Activated B cell treated with CpG ODN at 0.5 μM for 24 hours (primary cell): ENCODE measurements around the gene NUDCD3. TPM values are rescaled to one million over a fixed set of nuclear protein-coding genes. Genes with fewer than 3 reads are reported as not detected.

Experiments used
- ATAC-seq: fragments of 200-7000 bp; cut with Tn5 transposase; one replicate; pipeline ENCODE4 v1.10.0; 2021; ENCODE audit warnings: low read depth, mild to moderate bottlenecking, moderate library complexity
- CTCF ChIA-PET: fragments of 350-600 bp; sonication (Branson Sonifier 250); formaldehyde crosslinking; loops from one replicate; lab custom pipeline; 2021; ENCODE audit warnings: antibody characterized with exemption; lab: Charles Lee
- POLR2A ChIA-PET: fragments of 350-600 bp; sonication (Branson Sonifier 250); formaldehyde crosslinking; loops from one replicate; lab custom pipeline; 2021; ENCODE audit warnings: antibody characterized with exemption; lab: Charles Lee
- DNase-seq: peaks from one replicate; pipeline ENCODE4 v3.0.0; 2022
- H3K27ac Mint-ChIP-seq: one replicate; pipeline ENCODE4 v1.8.0; 2020; ENCODE audit warnings: mixed read lengths
- H3K27me3 Mint-ChIP-seq: one replicate; pipeline ENCODE4 v1.8.0; 2021; ENCODE audit warnings: mixed read lengths
- H3K36me3 Mint-ChIP-seq: one replicate; pipeline ENCODE4 v1.8.0; 2021; ENCODE audit warnings: low read depth, mixed read lengths
- H3K4me1 Mint-ChIP-seq: one replicate; pipeline ENCODE4 v1.8.0; 2021; ENCODE audit warnings: mixed read lengths
- H3K4me3 Mint-ChIP-seq: one replicate; pipeline ENCODE4 v1.8.0; 2020; ENCODE audit warnings: mild to moderate bottlenecking, mixed read lengths
- H3K9me3 Mint-ChIP-seq: one replicate; pipeline ENCODE4 v1.8.0; 2020; ENCODE audit warnings: mixed read lengths
- CTCF ChIP-seq: fragments of 200-600 bp; IDR thresholded peaks from one replicate; pipeline ENCODE4 v1.8.0; 2022; ENCODE audit warnings: antibody characterized with exemption, mild to moderate bottlenecking
- intact Hi-C: fragments of 100-400 bp; cut with micrococcal nuclease; formaldehyde crosslinking; loops from one replicate; pipeline ENCODE4 v1.15.1; 2024
- total RNA-seq: library from RNA; stranded (reverse); gene quantifications from 2 replicates; pipeline ENCODE4 v1.2.3, GENCODE V29; 2022

Gene NUDCD3
- total RNA-seq, 1 donor from 2014 or later, result 85.1 TPM

GRCh38 chr7:44533301-44534055 is 43.0 kb upstream of the NUDCD3 start:
- Mint-ChIP-seq H3K9me3 (peaks cover under 1% of the 10 kb centered on the region), H3K27ac (no peak overlapping the region), H3K27me3 (no peaks in the 10 kb centered on the region), H3K4me1 (peaks cover 5% of the 10 kb centered on the region), H3K4me3 (no peak overlapping the region), H3K36me3 (peaks cover under 1% of the 10 kb centered on the region)
- DNase-seq, result no peak
- TF ChIP-seq CTCF, result no peak
- CTCF ChIA-PET, result no interaction called here
- POLR2A ChIA-PET, result no interaction called here
- intact Hi-C loops, result no loop called here
- ATAC-seq, result no peak

DNA sequence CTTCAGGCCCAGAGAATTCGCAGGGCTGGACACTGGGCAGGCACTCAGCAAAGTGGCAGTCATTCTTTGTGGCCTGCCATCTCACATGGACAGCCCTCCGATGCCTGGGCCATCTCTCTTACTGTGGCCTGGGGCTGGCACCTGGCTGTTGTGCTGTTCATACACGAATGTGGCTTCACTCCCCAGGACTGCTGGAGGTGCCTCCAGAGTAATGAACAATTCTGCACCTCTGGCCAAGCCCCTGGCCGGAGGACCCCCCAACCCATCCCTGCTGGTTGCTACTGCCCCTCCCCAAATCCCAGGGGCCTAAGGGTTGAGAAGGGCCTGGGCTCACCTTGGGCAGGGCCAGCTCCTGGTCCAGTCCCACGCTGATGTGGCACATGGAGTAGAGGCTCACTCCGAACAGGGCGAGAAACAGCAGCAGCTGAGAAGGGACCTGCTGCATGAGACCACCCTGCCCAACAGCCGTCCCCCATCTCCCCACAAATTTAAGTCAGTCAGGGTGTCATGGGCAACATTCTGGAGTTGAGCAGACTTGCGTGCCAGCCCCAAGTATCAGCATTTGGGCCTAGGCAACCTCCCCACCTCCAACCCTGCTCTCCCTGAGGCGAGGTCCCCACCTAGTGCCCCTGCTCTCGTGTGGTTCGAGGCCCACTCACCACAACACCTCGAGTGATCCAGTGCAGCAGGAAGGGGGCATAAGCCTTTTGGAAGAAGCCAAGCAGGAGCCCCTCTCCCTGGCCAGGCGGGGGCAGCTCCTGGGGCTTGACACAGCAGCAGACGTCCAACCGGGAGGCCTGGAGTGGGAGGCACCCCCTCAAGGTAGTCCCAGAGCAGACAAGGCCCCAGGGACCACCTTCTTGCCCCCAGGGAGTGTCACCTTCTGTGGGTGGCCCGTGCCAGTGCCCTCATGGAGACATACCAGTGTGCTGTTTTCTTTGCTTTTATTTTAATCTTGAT is 41.2 kb upstream of the NUDCD3 start:
- CTCF ChIA-PET, result no interaction called here
- intact Hi-C loops, result no loop called here
- H3K27ac Mint-ChIP-seq, result no peak overlapping the region
- POLR2A ChIA-PET, result no interaction called here
- DNase-seq (no peak), ATAC-seq (no peak)
- peaks cover 2% of the 10 kb centered on the region for H3K36me3 Mint-ChIP-seq
- H3K4me3 Mint-ChIP-seq, result no peak overlapping the region
- peaks cover 4% of the 10 kb centered on the region for H3K9me3 Mint-ChIP-seq
- H3K4me1 Mint-ChIP-seq, result peaks cover 5% of the 10 kb centered on the region
- TF ChIP-seq CTCF, result no peak
- no peaks in the 10 kb centered on the region for H3K27me3 Mint-ChIP-seq

DNA sequence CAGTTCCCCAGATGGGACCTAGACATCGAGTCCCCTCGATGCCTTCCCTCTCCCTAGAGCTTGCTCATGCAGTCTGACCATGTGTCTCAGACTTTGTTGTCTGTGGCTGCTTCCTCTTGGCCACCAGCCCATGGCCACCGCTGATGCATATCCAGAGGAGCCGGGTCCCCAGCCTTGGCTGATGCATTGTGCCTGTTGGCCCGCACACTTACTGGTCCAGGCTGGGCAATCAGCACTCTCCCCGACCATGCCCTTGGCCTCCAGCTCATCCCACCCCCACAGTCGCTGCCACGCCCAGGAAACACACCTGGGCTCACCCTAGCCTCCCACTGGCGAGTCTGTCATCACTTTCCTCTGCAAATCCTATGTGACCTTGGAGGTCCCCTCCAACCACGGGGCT is 40.5 kb upstream of the NUDCD3 start:
- Mint-ChIP-seq H3K27me3 (no peaks in the 10 kb centered on the region), H3K36me3 (peaks cover 2% of the 10 kb centered on the region), H3K4me3 (no peak overlapping the region), H3K27ac (no peak overlapping the region), H3K4me1 (peaks cover 5% of the 10 kb centered on the region), H3K9me3 (peaks cover 5% of the 10 kb centered on the region)
- ChIA-PET POLR2A (no interaction called here), CTCF (no interaction called here)
- DNase-seq (no peak), ATAC-seq (no peak)
- no peak for TF ChIP-seq CTCF
- intact Hi-C loops, result no loop called here

- DNase-seq, result no peak
- Mint-ChIP-seq H3K4me1 (no peaks in the 10 kb centered on the region), H3K27ac (no peak overlapping the region), H3K4me3 (no peak overlapping the region), H3K9me3 (peaks cover 11% of the 10 kb centered on the region), H3K36me3 (peaks cover 2% of the 10 kb centered on the region), H3K27me3 (peaks cover 10% of the 10 kb centered on the region)
- POLR2A ChIA-PET, result no interaction called here
- CTCF ChIA-PET, result no interaction called here
- no peak for TF ChIP-seq CTCF
- intact Hi-C loops, result no loop called here
- ATAC-seq, result no peak
Measured at GRCh38 chr7:44524811-44525388, 34.4 kb upstream of the NUDCD3 start.

DNA sequence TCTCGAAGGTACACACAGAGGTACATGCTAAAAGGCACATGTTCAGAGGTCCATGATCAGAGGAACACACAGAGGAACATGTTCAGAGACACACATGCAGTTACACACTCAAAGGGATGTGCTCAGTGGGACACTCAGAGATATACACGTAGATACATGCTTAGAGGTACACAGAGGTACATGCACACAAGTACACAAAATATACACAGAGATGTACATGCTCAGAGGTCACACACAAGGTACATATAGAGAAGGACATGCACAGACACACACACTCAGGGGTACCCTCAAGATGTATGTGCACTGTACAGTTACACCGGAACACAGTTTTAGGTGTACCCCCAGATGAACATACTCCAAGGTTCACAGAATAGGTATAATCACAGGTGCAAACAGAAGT is 31.9 kb upstream of the NUDCD3 start:
- H3K4me3 Mint-ChIP-seq, result no peak overlapping the region
- H3K36me3 Mint-ChIP-seq, result no peaks in the 10 kb centered on the region
- DNase-seq, result no peak
- intact Hi-C loops, result no loop called here
- POLR2A ChIA-PET, result no interaction called here
- H3K27ac Mint-ChIP-seq, result no peak overlapping the region
- H3K4me1 Mint-ChIP-seq, result no peaks in the 10 kb centered on the region
- TF ChIP-seq CTCF, result no peak
- H3K9me3 Mint-ChIP-seq, result peaks cover 7% of the 10 kb centered on the region
- H3K27me3 Mint-ChIP-seq, result peaks cover 10% of the 10 kb centered on the region
- ATAC-seq, result no peak
- CTCF ChIA-PET, result no interaction called here
